ENCODE results near the gene GRID1.

DNA sequence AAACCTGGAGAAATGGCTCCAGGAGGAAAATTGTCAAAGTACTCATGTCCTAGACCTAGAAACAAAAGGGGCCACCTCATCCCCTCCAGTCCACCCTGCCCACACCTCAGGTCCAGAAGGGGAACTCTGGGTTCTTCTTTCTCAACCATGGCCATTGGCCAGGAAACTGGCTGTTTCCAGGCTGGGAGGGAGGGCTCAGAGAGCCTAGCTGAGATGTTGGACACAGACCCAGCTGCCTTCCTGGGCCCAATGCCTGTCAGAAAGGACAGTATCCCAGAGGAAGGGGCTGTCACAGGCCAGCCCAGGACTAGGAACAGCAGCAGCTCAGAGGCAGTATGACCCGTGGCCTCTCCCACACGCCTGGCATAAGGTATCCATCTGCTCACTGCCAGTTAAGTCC, 9.6 kb downstream of the GRID1 start:
- TF ChIP-seq TAF1 (IDR thresholded peaks at IDR 0.05; ENCODE audit: low read depth, low read length) (no peak), POLR2A (IDR thresholded peaks at IDR 0.05; ENCODE audit: low read depth, low read length) (no peak), POLR2AphosphoS5 (IDR thresholded peaks at IDR 0.05; ENCODE audit: low read depth, low read length) (no peak), POU2F2 (IDR thresholded peaks at IDR 0.05; ENCODE audit: low read depth, low read length) (no peak), SPI1 (IDR thresholded peaks at IDR 0.05; ENCODE audit: low read depth, low read length) (no peak), PAX5 (IDR thresholded peaks at IDR 0.05; ENCODE audit: insufficient read depth, low read length, severe bottlenecking) (no peak)

Measured in GM12891 (cell line).